ENCODE results near the gene THSD4. TPM values are rescaled to one million over a fixed set of nuclear protein-coding genes. Genes with fewer than 3 reads are reported as not detected.

Gene THSD4
- total RNA-seq, 2 donors from 2014 or later = 71.2 to 150 TPM

GRCh38 chr15:71511796-71512681 lies 396.8 kb downstream of the THSD4 start:
- no peak overlapping the region for H3K27ac ChIP-seq
- TF ChIP-seq, protein P1, sequence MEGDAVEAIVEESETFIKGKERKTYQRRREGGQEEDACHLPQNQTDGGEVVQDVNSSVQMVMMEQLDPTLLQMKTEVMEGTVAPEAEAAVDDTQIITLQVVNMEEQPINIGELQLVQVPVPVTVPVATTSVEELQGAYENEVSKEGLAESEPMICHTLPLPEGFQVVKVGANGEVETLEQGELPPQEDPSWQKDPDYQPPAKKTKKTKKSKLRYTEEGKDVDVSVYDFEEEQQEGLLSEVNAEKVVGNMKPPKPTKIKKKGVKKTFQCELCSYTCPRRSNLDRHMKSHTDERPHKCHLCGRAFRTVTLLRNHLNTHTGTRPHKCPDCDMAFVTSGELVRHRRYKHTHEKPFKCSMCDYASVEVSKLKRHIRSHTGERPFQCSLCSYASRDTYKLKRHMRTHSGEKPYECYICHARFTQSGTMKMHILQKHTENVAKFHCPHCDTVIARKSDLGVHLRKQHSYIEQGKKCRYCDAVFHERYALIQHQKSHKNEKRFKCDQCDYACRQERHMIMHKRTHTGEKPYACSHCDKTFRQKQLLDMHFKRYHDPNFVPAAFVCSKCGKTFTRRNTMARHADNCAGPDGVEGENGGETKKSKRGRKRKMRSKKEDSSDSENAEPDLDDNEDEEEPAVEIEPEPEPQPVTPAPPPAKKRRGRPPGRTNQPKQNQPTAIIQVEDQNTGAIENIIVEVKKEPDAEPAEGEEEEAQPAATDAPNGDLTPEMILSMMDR (IDR thresholded peaks at IDR 0.05) = no peak
- H3K4me3 ChIP-seq = no peak overlapping the region
- no peaks in the 10 kb centered on the region for H3K36me3 ChIP-seq
- no peaks in the 10 kb centered on the region for H3K9me3 ChIP-seq
- peaks cover 4 to 56% of the 10 kb centered on the region in 2 donors for H3K4me1 ChIP-seq (ENCODE audit: control insufficient read depth in 1 of 2, low read depth in 2 of 2)
- no peaks in the 10 kb centered on the region for H3K27me3 ChIP-seq (replicated peaks; ENCODE audit: insufficient read depth)
- ATAC-seq (ENCODE audit: insufficient number of reproducible peaks, low FRiP score, low read depth) (no peak), DNase-seq (ENCODE audit: low spot score) (no peak)

- Histone ChIP-seq H3K9me3 (no peaks in the 10 kb centered on the region), H3K27ac (no peak overlapping the region), H3K27me3 (replicated peaks; ENCODE audit: insufficient read depth) (no peaks in the 10 kb centered on the region), H3K4me1 (ENCODE audit: control insufficient read depth in 1 of 2, low read depth in 2 of 2) (peaks cover 4 to 50% of the 10 kb centered on the region in 2 donors), H3K36me3 (no peaks in the 10 kb centered on the region), H3K4me3 (no peak overlapping the region)
- ATAC-seq (ENCODE audit: insufficient number of reproducible peaks, low FRiP score, low read depth) (no peak), DNase-seq (ENCODE audit: low spot score) (no peak)
- TF ChIP-seq, protein P1 (IDR thresholded peaks at IDR 0.05) = no peak
These were observed 397.4 kb downstream of the THSD4 start for GRCh38 chr15:71512682-71513006.

- no peaks in the 10 kb centered on the region for H3K36me3 ChIP-seq
- no peaks in the 10 kb centered on the region for H3K27me3 ChIP-seq (replicated peaks; ENCODE audit: insufficient read depth)
- ATAC-seq (ENCODE audit: insufficient number of reproducible peaks, low FRiP score, low read depth) (no peak), DNase-seq (ENCODE audit: low spot score) (no peak)
- H3K4me1 ChIP-seq (ENCODE audit: control insufficient read depth in 1 of 2, low read depth in 2 of 2) = peaks cover 0 to 28% of the 10 kb centered on the region in 2 donors
- TF ChIP-seq, protein P1 (IDR thresholded peaks at IDR 0.05) = no peak
- peak overlapping the region in 1 of 2 donors; percentile 6 for H3K27ac ChIP-seq
- no peak overlapping the region for H3K4me3 ChIP-seq
- no peaks in the 10 kb centered on the region for H3K9me3 ChIP-seq
These were observed 400.3 kb downstream of the THSD4 start for GRCh38 chr15:71515375-71516186.

DNA sequence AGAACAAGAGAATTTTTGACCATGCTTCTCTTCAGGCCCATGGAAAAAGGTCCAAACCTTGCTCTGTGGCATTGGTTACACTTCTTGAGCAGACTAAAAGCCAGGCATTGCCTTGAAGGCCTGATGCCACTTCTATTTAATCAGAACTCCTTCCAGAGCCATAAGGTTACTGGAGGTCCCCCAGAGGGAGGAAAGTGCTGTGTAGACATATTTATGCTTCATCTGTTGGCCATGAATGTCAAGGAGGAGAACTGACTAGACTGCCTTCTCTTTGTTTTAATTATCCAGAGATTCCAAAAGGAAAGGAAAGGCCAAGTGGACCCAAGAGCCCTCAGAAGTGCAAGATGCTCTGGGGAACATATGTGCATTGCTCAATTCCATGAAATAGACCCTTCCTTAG lies 402.5 kb downstream of the THSD4 start:
- Histone ChIP-seq H3K27me3 (replicated peaks; ENCODE audit: insufficient read depth) (no peaks in the 10 kb centered on the region), H3K36me3 (no peaks in the 10 kb centered on the region), H3K4me1 (ENCODE audit: control insufficient read depth in 1 of 2, low read depth in 2 of 2) (peaks cover 0 to 13% of the 10 kb centered on the region in 2 donors), H3K4me3 (no peak overlapping the region), H3K9me3 (no peaks in the 10 kb centered on the region), H3K27ac (no peak overlapping the region)
- TF ChIP-seq, protein P1 (IDR thresholded peaks at IDR 0.05) = no peak
- ATAC-seq (ENCODE audit: insufficient number of reproducible peaks, low FRiP score, low read depth) = no peak
- DNase-seq (ENCODE audit: low spot score) = no peak

GRCh38 chr15:71518661-71519060 lies 403.4 kb downstream of the THSD4 start:
- Histone ChIP-seq H3K4me1 (ENCODE audit: control insufficient read depth in 1 of 2, low read depth in 2 of 2) (peaks cover 0 to 5% of the 10 kb centered on the region in 2 donors), H3K27ac (no peak overlapping the region), H3K36me3 (no peaks in the 10 kb centered on the region), H3K9me3 (no peaks in the 10 kb centered on the region), H3K4me3 (no peak overlapping the region), H3K27me3 (replicated peaks; ENCODE audit: insufficient read depth) (no peaks in the 10 kb centered on the region)
- TF ChIP-seq, protein P1 (IDR thresholded peaks at IDR 0.05) = no peak
- DNase-seq (ENCODE audit: low spot score) (no peak), ATAC-seq (ENCODE audit: insufficient number of reproducible peaks, low FRiP score, low read depth) (no peak)

Data from thoracic aorta (tissue), 2 donors.